Skeletal muscle tissue (tissue), 4 donors: ENCODE measurements around the gene KLF1. TPM values are rescaled to one million over a fixed set of nuclear protein-coding genes. Genes with fewer than 3 reads are reported as not detected.

Experiments used
- H3K27ac ChIP-seq: one replicate; pipeline ENCODE4 v1.7.0; 2013; ENCODE audit warnings: mild to moderate bottlenecking, low read depth, low read length, inconsistent platforms
- H3K27me3 ChIP-seq, 3 donors: one replicate each; pipeline ENCODE4 v1.7.0; 2013; ENCODE audit warnings: low read length in 3 of 3; ENCODE audit not compliant: control insufficient read depth in 3 of 3, insufficient read depth in 3 of 3
- H3K36me3 ChIP-seq, 3 donors: one replicate each; pipeline ENCODE4 v1.7.0; 2013; ENCODE audit warnings: low read length in 3 of 3; ENCODE audit not compliant: control insufficient read depth in 3 of 3, insufficient read depth in 3 of 3
- H3K4me1 ChIP-seq, 3 donors: one replicate each; pipeline ENCODE4 v1.7.0; 2013; ENCODE audit warnings: low read length in 3 of 3, mild to moderate bottlenecking in 3 of 3; ENCODE audit not compliant: control insufficient read depth in 3 of 3, insufficient read depth in 3 of 3
- H3K4me3 ChIP-seq, 3 donors: one replicate each; pipeline ENCODE4 v1.7.0; 2013; ENCODE audit warnings: low read length in 3 of 3
- H3K9ac ChIP-seq, 3 donors: one replicate each; pipeline ENCODE4 v1.7.0; 2013; ENCODE audit warnings: low read length in 3 of 3, mild to moderate bottlenecking in 3 of 3, moderate library complexity in 2 of 3, low read depth in 1 of 3
- H3K9me3 ChIP-seq, 3 donors: one replicate each; pipeline ENCODE4 v1.7.0; 2013; ENCODE audit warnings: low read length in 3 of 3; ENCODE audit not compliant: control insufficient read depth in 3 of 3
- total RNA-seq: library from RNA; depleted of rRNA; stranded (reverse); fragments of >200 nt; gene quantifications from one replicate; pipeline ENCODE4 v1.2.3, GENCODE V29; 2014
- donor health status: Osteomylitis.

The KLF1 gene
- total RNA-seq, 1 donor from 2014 or later: 2.1 TPM

- Histone ChIP-seq H3K27ac (no peak overlapping the region), H3K4me3 (peak overlapping the region in 1 of 3 donors; percentile 43), H3K4me1 (peaks cover 13 to 20% (median 19%) of the 10 kb centered on the region in 3 donors), H3K9me3 (peaks cover 0 to 8% (median 6%) of the 10 kb centered on the region in 3 donors), H3K36me3 (no peaks in the 10 kb centered on the region), H3K9ac (no peak overlapping the region), H3K27me3 (peaks cover 21 to 28% (median 26%) of the 10 kb centered on the region in 3 donors)
Measured at GRCh38 chr19:12884202-12884601, 2.8 kb downstream of the KLF1 start.

GRCh38 chr19:12882589-12882988 lies 4.4 kb downstream of the KLF1 start:
- peaks cover 0 to 8% (median 6%) of the 10 kb centered on the region in 3 donors for H3K9me3 ChIP-seq
- no peak overlapping the region for H3K4me3 ChIP-seq
- peaks cover 8 to 10% (median 8%) of the 10 kb centered on the region in 3 donors for H3K36me3 ChIP-seq
- H3K27ac ChIP-seq: peak overlapping the region; percentile 5
- H3K27me3 ChIP-seq: peaks cover 21 to 28% (median 26%) of the 10 kb centered on the region in 3 donors
- peaks cover 13 to 20% (median 19%) of the 10 kb centered on the region in 3 donors for H3K4me1 ChIP-seq
- no peak overlapping the region for H3K9ac ChIP-seq

DNA sequence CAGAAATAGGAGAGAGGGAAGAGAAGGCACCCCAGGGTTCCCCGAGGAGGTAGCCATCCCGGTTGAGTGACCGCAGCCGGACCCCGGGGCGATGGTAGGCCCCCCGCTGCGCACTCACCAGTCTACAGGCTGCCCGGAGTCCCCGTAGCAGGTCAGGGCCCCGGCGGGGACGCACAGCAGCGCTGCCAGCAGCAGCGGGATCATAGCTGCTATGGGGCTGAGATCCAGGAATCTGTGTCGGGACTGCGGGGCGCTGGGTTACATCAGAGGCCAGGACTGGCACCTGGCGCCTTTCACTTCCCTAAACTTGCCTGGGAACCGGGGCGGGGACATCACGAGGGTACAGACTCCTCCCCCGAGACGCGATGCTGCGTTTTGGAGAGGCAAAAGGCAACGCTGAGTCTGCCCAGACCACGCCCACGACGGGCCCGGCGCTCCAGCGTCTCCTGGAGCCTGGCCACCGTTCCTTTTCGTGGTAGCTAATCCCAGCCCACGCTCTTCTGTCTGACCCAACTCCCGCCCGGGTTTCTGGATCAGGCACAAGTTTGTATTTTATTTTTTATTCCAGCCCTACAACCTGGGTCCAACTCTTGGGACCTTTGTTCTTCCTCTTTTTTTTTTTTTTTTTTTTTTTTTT lies 5.7 kb downstream of the KLF1 start, which contains the start of gene DNASE2:
Gene DNASE2 (minus strand): TSS at position 278 of the 637 bp plus-strand sequence. CDS start 74 bp downstream, at position 204.
- Histone ChIP-seq H3K4me1 (peaks cover 13 to 20% (median 19%) of the 10 kb centered on the region in 3 donors), H3K27me3 (peaks cover 21 to 26% (median 24%) of the 10 kb centered on the region in 3 donors), H3K9ac (peak within 1 kb of the TSS; percentile 89 to 93 (median 92)), H3K4me3 (peak within 1 kb of the TSS; percentile 81 to 88 (median 83)), H3K36me3 (peaks cover 8 to 10% (median 8%) of the 10 kb centered on the region in 3 donors), H3K9me3 (peaks cover 0 to 8% (median 6%) of the 10 kb centered on the region in 3 donors), H3K27ac (peak within 1 kb of the TSS; percentile 87)

GRCh38 chr19:12880551-12881171 lies 6.3 kb downstream of the KLF1 start:
- Histone ChIP-seq H3K9me3 (peaks cover 0 to 8% (median 6%) of the 10 kb centered on the region in 3 donors), H3K4me1 (peaks cover 13 to 16% (median 16%) of the 10 kb centered on the region in 3 donors), H3K9ac (peak overlapping the region; percentile 89 to 93 (median 92)), H3K36me3 (peaks cover 11 to 14% (median 11%) of the 10 kb centered on the region in 3 donors), H3K4me3 (peak overlapping the region; percentile 81 to 88 (median 83)), H3K27ac (peak overlapping the region; percentile 87), H3K27me3 (peaks cover 16 to 20% (median 20%) of the 10 kb centered on the region in 3 donors)

DNA sequence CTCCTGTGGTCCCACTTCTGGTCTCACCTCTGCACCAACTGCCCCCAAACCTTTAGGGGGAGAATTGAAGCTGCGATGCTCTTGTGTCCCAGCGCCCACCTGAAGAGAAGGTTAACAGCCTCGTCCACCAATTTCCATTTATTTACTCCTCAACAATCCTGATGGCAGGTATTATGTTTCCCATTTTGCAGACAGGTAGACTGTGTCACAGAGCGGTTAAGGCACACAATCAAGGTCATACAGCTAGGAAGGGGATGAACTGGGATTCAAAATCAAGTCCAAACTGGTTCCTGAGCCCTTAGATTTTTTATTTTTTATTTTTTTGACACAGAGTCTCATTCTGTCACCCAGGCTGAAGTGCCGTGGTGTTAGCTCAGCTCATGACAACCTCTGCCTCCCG lies 11.9 kb downstream of the KLF1 start:
- Histone ChIP-seq H3K27ac (no peak overlapping the region), H3K9ac (no peak overlapping the region), H3K4me1 (peaks cover 0 to 9% (median 7%) of the 10 kb centered on the region in 3 donors), H3K9me3 (no peaks in the 10 kb centered on the region), H3K27me3 (peaks cover 0 to 3% (median 0%) of the 10 kb centered on the region in 3 donors), H3K4me3 (no peak overlapping the region), H3K36me3 (peaks cover 15 to 18% (median 16%) of the 10 kb centered on the region in 3 donors)

- Histone ChIP-seq H3K27ac (no peak overlapping the region), H3K27me3 (peaks cover 0 to 4% (median under 1%) of the 10 kb centered on the region in 3 donors), H3K4me3 (no peak overlapping the region), H3K9ac (no peak overlapping the region), H3K9me3 (no peaks in the 10 kb centered on the region), H3K36me3 (peaks cover 15 to 18% (median 16%) of the 10 kb centered on the region in 3 donors), H3K4me1 (peaks cover 0 to 9% (median 7%) of the 10 kb centered on the region in 3 donors)
Measured at GRCh38 chr19:12873891-12874745, 12.9 kb downstream of the KLF1 start.

GRCh38 chr19:12872941-12873890 lies 13.8 kb downstream of the KLF1 start:
- Histone ChIP-seq H3K36me3 (peaks cover 11 to 14% (median 12%) of the 10 kb centered on the region in 3 donors), H3K9me3 (no peaks in the 10 kb centered on the region), H3K9ac (peak overlapping the region in 1 of 3 donors; percentile 25), H3K4me3 (peak overlapping the region in 2 of 3 donors; percentile 5 to 49), H3K27me3 (peaks cover 5 to 13% (median 7%) of the 10 kb centered on the region in 3 donors), H3K4me1 (peaks cover 0 to 9% (median 7%) of the 10 kb centered on the region in 3 donors), H3K27ac (no peak overlapping the region)

DNA sequence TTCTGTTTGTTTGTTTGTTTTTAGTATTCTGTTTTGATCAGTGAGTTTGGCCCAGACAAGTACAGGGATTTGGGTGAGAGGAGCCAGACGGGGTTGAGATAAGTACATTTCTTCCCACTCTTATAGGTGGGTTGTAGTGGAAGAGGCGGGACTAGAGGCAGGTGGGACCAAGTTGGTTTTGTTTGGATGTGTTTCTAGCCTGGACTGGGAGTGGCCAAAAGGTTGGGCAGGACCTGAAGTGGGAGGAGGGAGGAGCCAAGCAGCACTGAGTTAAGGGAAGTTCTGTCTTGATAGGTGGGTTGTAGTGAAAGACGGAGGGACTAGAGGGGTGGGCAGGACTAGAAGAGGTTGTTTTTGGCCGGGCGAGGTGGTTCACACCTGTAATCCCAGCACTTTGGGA lies 14.7 kb downstream of the KLF1 start:
- H3K36me3 ChIP-seq: peaks cover 7 to 10% (median 7%) of the 10 kb centered on the region in 3 donors
- peaks cover 0 to 11% (median 7%) of the 10 kb centered on the region in 3 donors for H3K4me1 ChIP-seq
- H3K27ac ChIP-seq: no peak overlapping the region
- no peak overlapping the region for H3K4me3 ChIP-seq
- peaks cover 11 to 20% (median 13%) of the 10 kb centered on the region in 3 donors for H3K27me3 ChIP-seq
- H3K9me3 ChIP-seq: no peaks in the 10 kb centered on the region
- no peak overlapping the region for H3K9ac ChIP-seq
